HG02642 (cell line): Measurements from ENCODE around the gene APRT.

Source experiments
- ATAC-seq: cut with Tn5 transposase; IDR thresholded peaks from one replicate; pipeline ENCODE4 v1.9.1; 2021; ENCODE audit warnings: mild to moderate bottlenecking; ENCODE audit not compliant: unreplicated experiment, poor library complexity

Gene APRT, protein sequence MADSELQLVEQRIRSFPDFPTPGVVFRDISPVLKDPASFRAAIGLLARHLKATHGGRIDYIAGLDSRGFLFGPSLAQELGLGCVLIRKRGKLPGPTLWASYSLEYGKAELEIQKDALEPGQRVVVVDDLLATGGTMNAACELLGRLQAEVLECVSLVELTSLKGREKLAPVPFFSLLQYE

GRCh38 chr16:88811769-88812512, at the start of gene APRT:
Gene APRT (minus strand): TSS chr16:88811928. CDS start chr16:88811899, 29 bp downstream.
- peak; percentile 82 for ATAC-seq

DNA sequence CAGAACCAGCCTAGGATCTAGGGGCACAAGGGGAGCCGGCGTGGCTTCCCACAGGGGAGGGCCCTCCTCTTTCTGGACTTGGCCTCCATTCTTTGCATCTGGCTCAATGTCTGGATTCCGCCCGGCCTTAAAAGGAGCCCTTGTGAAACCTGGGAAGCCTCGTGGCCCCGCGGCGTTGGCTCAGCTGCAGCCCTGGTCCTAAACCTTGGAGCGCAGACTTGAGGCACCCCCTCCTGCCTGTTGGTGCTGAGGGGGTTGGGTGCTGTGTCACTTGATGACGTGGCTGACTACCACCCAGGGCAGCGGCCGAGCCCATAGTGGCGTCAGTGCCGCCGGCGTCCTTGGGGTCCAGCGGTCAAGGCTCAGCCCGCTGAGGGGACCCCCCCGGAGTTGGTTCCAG, 49.6 kb upstream of the APRT start:
- no peak for ATAC-seq

GRCh38 chr16:88859381-88860091, 47.8 kb upstream of the APRT start:
- ATAC-seq = no peak

DNA sequence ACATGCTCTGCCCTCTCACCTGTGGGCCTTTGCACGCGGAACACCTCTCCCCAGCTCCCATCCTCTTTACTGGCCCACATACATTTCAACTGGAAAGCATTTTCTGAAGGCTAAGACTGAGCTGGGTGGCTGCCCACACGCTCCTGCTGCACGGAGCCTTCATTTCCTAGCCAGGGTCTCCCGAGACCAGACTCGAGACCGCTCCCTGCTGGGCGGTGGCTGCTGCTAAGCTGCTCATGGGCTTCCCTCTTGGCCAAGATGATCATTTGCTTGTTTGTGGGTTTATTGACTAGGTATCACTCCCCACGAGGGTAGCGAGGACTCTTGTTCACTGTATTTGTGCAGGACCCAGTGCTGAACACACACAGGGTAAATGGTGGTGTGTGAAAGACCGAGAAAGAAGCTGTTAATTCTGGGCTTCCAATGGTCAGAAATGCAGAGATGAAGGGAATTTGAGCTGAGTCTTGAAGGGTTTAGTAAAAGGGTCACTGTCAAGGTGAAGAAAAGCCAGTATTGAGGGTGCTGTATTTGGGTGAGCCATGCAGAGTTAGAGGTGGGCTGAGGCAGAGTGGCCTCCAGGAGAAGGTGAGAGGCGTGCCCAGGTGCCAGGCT, 46.1 kb upstream of the APRT start:
- ATAC-seq = peak; percentile 31

- ATAC-seq = peak; percentile 86
Measured at GRCh38 chr16:88856828-88857727, 45.4 kb upstream of the APRT start, which contains the start of the genes GALNS and TRAPPC2L. Gene GALNS (minus strand): TSS chr16:88856947. CDS start chr16:88856877, 70 bp downstream. Gene TRAPPC2L (plus strand): TSS chr16:88857127. CDS start chr16:88857151, 24 bp downstream.

- no peak for ATAC-seq
Measured at GRCh38 chr16:88856122-88856827, 44.5 kb upstream of the APRT start.

GRCh38 chr16:88855736-88856121, 44.0 kb upstream of the APRT start:
- ATAC-seq = no peak

- ATAC-seq = no peak
Measured at GRCh38 chr16:88855176-88855575, 43.4 kb upstream of the APRT start.

- ATAC-seq = no peak
Measured at GRCh38 chr16:88854306-88855111, 42.8 kb upstream of the APRT start.

- no peak for ATAC-seq
Measured at GRCh38 chr16:88853325-88853941, 41.7 kb upstream of the APRT start.

- no peak for ATAC-seq
Measured at GRCh38 chr16:88851616-88852015, 39.9 kb upstream of the APRT start.

GRCh38 chr16:88850531-88851199, 38.9 kb upstream of the APRT start:
- no peak for ATAC-seq

DNA sequence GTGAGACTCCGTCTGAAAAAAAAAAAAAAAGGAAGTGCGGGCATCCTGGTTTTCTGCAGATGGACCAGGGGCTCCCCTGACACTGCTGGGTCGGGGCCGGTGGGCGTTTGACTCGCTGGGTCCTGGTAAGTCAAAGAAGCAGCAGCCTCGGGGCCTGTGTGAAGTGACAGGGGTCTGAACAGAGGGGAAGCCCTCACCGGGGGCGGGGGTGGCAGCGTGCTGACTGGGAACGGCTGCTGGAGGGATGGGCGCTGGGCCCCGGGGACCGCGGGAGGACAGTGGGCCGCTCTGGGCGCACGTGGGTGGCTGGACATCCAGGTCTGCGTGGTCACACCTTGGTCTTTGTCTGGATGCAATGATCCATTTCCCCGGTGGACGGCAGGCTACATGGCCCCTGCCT, 36.8 kb upstream of the APRT start:
- no peak for ATAC-seq

DNA sequence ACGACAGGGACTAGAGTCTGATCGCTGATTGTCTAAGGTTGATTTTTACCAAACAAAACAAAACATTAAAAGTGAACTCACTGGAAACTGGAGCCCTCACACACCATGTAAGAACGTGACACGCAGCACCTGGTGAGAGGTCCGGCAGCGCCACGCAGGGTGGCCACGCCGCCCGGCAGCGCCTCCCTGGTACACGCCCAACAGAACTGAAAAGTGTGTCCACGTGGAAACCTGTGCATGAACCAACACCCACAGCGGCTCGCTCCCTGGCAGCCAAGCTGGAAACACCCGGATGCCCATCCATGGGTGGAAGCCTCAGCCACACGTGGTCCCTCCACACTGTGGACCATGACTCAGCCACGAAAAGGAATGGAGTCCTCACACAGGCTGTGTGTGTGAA, 35.9 kb upstream of the APRT start:
- ATAC-seq = no peak

DNA sequence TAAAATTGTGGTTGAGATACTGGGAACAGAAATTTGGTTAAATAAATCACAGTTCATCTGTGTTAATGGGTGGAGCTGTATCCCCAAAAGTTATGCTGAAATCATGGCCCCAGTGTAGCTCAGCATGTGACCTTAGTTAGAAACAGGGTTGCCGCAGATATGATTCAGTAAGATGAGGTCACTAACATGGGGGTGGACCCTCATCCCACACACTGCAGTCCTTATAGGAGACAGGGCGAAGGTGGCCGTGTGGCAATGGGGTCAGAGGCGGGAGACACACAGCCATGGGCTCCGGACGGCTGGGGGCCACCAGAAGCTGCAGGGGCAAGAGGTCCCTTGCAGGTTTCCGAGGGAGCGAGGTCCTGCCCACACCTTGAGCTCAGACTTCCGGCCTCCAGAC, 34.4 kb upstream of the APRT start:
- no peak for ATAC-seq

- no peak for ATAC-seq
Measured at GRCh38 chr16:88844419-88845036, 32.8 kb upstream of the APRT start.

GRCh38 chr16:88843256-88843655, 31.5 kb upstream of the APRT start:
- no peak for ATAC-seq
